H9 (cell line): ENCODE results near the gene OR5V1. TPM values are rescaled to one million over a fixed set of nuclear protein-coding genes. Genes with fewer than 3 reads are reported as not detected.
"Not testable (repeated sequence)": the region's sequence is repeated elsewhere in the genome, so short reads cannot be mapped to it uniquely, and the experiment has no call there.

Experiments
- DNase-seq: peaks from one replicate; pipeline ENCODE4 v3.0.0-alpha.2; 2017
- H2AFZ ChIP-seq: one replicate; pipeline ENCODE4 v1.6.1; 2013; ENCODE audit warnings: mild to moderate bottlenecking, low read length, control low read depth, moderate library complexity
- H2AK5ac ChIP-seq: 2 replicates; pipeline ENCODE4 v1.6.1; 2013; ENCODE audit warnings: low read length, control low read depth, mixed read lengths; ENCODE audit not compliant: insufficient read length
- H2BK120ac ChIP-seq: one replicate; pipeline ENCODE4 v1.6.1; 2013; ENCODE audit warnings: low read depth, mild to moderate bottlenecking, low read length, control low read depth, inconsistent platforms; ENCODE audit not compliant: poor library complexity, severe bottlenecking
- H2BK12ac ChIP-seq: 2 replicates; pipeline ENCODE4 v1.6.1; 2013; ENCODE audit warnings: low read length, control low read depth, mixed read lengths, low read depth; ENCODE audit not compliant: insufficient read length
- H2BK15ac ChIP-seq: 2 replicates; pipeline ENCODE4 v1.6.1; 2013; ENCODE audit warnings: low read depth, low read length, control low read depth
- H2BK20ac ChIP-seq: one replicate; pipeline ENCODE4 v1.6.1; 2013; ENCODE audit warnings: low read depth, mild to moderate bottlenecking, low read length, control low read depth, inconsistent platforms; ENCODE audit not compliant: poor library complexity, severe bottlenecking
- H2BK5ac ChIP-seq: 2 replicates; pipeline ENCODE4 v1.6.1; 2013; ENCODE audit warnings: low read length, control low read depth, mixed read lengths; ENCODE audit not compliant: insufficient read length
- H3K14ac ChIP-seq: 2 replicates; pipeline ENCODE4 v1.6.1; 2013; ENCODE audit warnings: low read length, control low read depth; ENCODE audit not compliant: insufficient read depth
- H3K18ac ChIP-seq: 2 replicates; pipeline ENCODE4 v1.6.1; 2013; ENCODE audit warnings: low read depth, mild to moderate bottlenecking, mixed read lengths, low read length, control low read depth; ENCODE audit not compliant: insufficient read length
- H3K23ac ChIP-seq: 2 replicates; pipeline ENCODE4 v1.6.1; 2013; ENCODE audit warnings: low read length, control low read depth, mixed read lengths, low read depth; ENCODE audit not compliant: insufficient read length
- H3K23me2 ChIP-seq: 2 replicates; pipeline ENCODE4 v1.6.1; 2013; ENCODE audit warnings: low read depth, mild to moderate bottlenecking, mixed read lengths, low read length, control low read depth; ENCODE audit not compliant: insufficient read length, poor library complexity, severe bottlenecking
- H3K27ac ChIP-seq: 2 replicates; pipeline ENCODE4 v1.5.1; 2013; ENCODE audit warnings: low read length, control low read depth, mixed read lengths, low read depth; ENCODE audit not compliant: insufficient read length
- H3K27me3 ChIP-seq: 2 replicates; pipeline ENCODE4 v1.6.1; 2013; ENCODE audit warnings: low read length, control low read depth, inconsistent platforms; ENCODE audit not compliant: insufficient read depth
- H3K4ac ChIP-seq: 2 replicates; pipeline ENCODE4 v1.6.1; 2013; ENCODE audit warnings: low read depth, mild to moderate bottlenecking, control low read depth, inconsistent platforms, low read length, moderate library complexity
- H3K4me1 ChIP-seq: 2 replicates; pipeline ENCODE4 v1.6.1; 2013; ENCODE audit warnings: low read length, control low read depth, inconsistent platforms; ENCODE audit not compliant: insufficient read depth
- H3K4me2 ChIP-seq: 2 replicates; pipeline ENCODE4 v1.6.1; 2013; ENCODE audit warnings: low read length, control low read depth, mixed read lengths; ENCODE audit not compliant: insufficient read length, insufficient read depth
- H3K56ac ChIP-seq: 2 replicates; pipeline ENCODE4 v1.6.1; 2013; ENCODE audit warnings: low read depth, mild to moderate bottlenecking, mixed read lengths, low read length, control low read depth; ENCODE audit not compliant: insufficient read length
- H3K79me1 ChIP-seq: 2 replicates; pipeline ENCODE4 v1.6.1; 2013; ENCODE audit warnings: low read depth, mild to moderate bottlenecking, moderate library complexity, low read length, control low read depth, inconsistent platforms; ENCODE audit not compliant: insufficient read depth, poor library complexity, severe bottlenecking
- H3K79me2 ChIP-seq: 2 replicates; pipeline ENCODE4 v1.6.1; 2013; ENCODE audit warnings: low read length, control low read depth, inconsistent platforms; ENCODE audit not compliant: insufficient read depth
- H3K9ac ChIP-seq: 2 replicates; pipeline ENCODE4 v1.6.1; 2013; ENCODE audit warnings: low read length, control low read depth, mixed read lengths; ENCODE audit not compliant: insufficient read length; ENCODE audit errors: extremely low read depth
- H3K9me3 ChIP-seq: one replicate; pipeline ENCODE4 v1.6.1; 2013; ENCODE audit warnings: low read depth, low read length, inconsistent platforms; ENCODE audit not compliant: control insufficient read depth
- H3T11ph ChIP-seq: one replicate; pipeline ENCODE4 v1.6.1; 2013; ENCODE audit warnings: mild to moderate bottlenecking, low read length, control low read depth, inconsistent platforms
- H4K20me1 ChIP-seq: one replicate; pipeline ENCODE4 v1.6.1; 2013; ENCODE audit not compliant: control insufficient read depth, insufficient read length, insufficient read depth
- H4K5ac ChIP-seq: 2 replicates; pipeline ENCODE4 v1.6.1; 2013; ENCODE audit warnings: low read depth, mild to moderate bottlenecking, mixed read lengths, low read length, control low read depth; ENCODE audit not compliant: insufficient read length
- H4K8ac ChIP-seq: replicated peaks from 2 replicates; pipeline ENCODE4 v1.6.1; 2013; ENCODE audit warnings: low read length, control low read depth, mixed read lengths, low read depth; ENCODE audit not compliant: insufficient read length
- H4K91ac ChIP-seq: 2 replicates; pipeline ENCODE4 v1.6.1; 2013; ENCODE audit warnings: low read depth, mild to moderate bottlenecking, moderate library complexity, mixed read lengths, low read length, control low read depth; ENCODE audit not compliant: insufficient read length
- H3K27ac Mint-ChIP-seq, 3 experiments: 2 replicates in 2 of 3; 3 replicates in 1 of 3; pipeline ENCODE4 v1.8.0; 2020 to 2021; ENCODE audit warnings: mixed read lengths in 3 of 3, mild to moderate bottlenecking in 1 of 3, moderate library complexity in 1 of 3
- H3K27me3 Mint-ChIP-seq: 2 replicates; pipeline ENCODE4 v1.8.0; 2021; ENCODE audit warnings: low read depth, mild to moderate bottlenecking, moderate library complexity, mixed read lengths
- H3K36me3 Mint-ChIP-seq, 3 experiments: 2 replicates in 2 of 3; 3 replicates in 1 of 3; pipeline ENCODE4 v1.8.0; 2020 to 2021; ENCODE audit warnings: low read depth in 3 of 3, mixed read lengths in 3 of 3; ENCODE audit not compliant: insufficient read depth in 1 of 3
- H3K4me1 Mint-ChIP-seq, 2 experiments: 2 replicates each; pipeline ENCODE4 v1.8.0; 2020; ENCODE audit warnings: mixed read lengths in 2 of 2
- H3K4me3 Mint-ChIP-seq, 2 experiments: 2 replicates in 1 of 2; 3 replicates in 1 of 2; pipeline ENCODE4 v1.8.0; 2020 to 2021; ENCODE audit warnings: mild to moderate bottlenecking in 2 of 2, mixed read lengths in 2 of 2, moderate library complexity in 1 of 2
- H3K9me3 Mint-ChIP-seq, 2 experiments: 2 replicates in 1 of 2; 3 replicates in 1 of 2; pipeline ENCODE4 v1.8.0; 2020; ENCODE audit warnings: mild to moderate bottlenecking in 2 of 2, mixed read lengths in 2 of 2, moderate library complexity in 1 of 2
- WGBS: extraction: QIAGEN DNeasy Blood & Tissue Kit; methylation state at CpG from one replicate; pipeline ENCODE4 v1.1.7; 2013; ENCODE audit warnings: missing lambda C conversion rate, low lambda C conversion rate, mixed read lengths; ENCODE audit not compliant: insufficient read length; ENCODE audit errors: extremely low coverage; 5-methylcytosine and 5-hydroxymethylcytosine counted together
- total RNA-seq: library from RNA; stranded (reverse); gene quantifications from 2 replicates; pipeline ENCODE4 v1.2.1, GENCODE V29; 2021
- TF ChIP-seq, protein P1 (sequence below): fragments of 200-600 bp; sonication (generic); conservative IDR thresholded peaks from 3 replicates; pipeline ENCODE4 v1.8.0; 2021; ENCODE audit warnings: antibody characterized with exemption, mild to moderate bottlenecking

The OR5V1 gene
- total RNA-seq, 1 experiment from 2014 or later: not detected

DNA sequence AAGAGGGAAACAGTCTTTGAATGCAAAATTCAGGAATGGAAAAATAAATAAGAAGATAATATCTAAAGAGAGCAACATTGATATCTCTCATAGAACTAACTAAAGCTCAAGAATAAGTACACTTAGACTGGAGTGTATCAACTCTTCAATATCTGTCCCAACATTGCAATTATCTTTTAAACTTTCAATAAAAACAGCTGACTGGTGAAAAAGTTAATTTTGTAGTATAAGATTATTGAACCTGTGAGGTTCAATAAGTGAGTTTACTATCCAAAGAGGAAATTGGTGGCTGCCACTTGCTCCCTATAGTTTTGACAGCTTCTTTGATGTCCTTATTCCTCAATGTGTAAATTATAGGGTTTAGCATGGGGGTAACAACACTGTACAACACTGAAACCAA is 13.7 kb downstream of the OR5V1 start:
- no peak overlapping the region for H4K8ac ChIP-seq
- H2AK5ac ChIP-seq: no peak overlapping the region
- Mint-ChIP-seq H3K27me3 (no peaks in the 10 kb centered on the region), H3K36me3 (0 out of 7 replicates have a peak, but pooled peaks cover 0 to 3% (median 0%) of the 10 kb centered on the region in 3 experiments), H3K4me3 (no peak overlapping the region), H3K4me1 (peaks cover 4 to 8% of the 10 kb centered on the region in 2 experiments), H3K27ac (no peak overlapping the region), H3K9me3 (no peaks in the 10 kb centered on the region; a peak in 1 of 5 replicates)
- H3K18ac ChIP-seq: no peak overlapping the region
- H3K23me2 ChIP-seq: no peaks in the 10 kb centered on the region
- no peak overlapping the region for H3K14ac ChIP-seq
- H2BK12ac ChIP-seq: no peak overlapping the region
- H3K9ac ChIP-seq: no peak overlapping the region
- TF ChIP-seq, protein P1, sequence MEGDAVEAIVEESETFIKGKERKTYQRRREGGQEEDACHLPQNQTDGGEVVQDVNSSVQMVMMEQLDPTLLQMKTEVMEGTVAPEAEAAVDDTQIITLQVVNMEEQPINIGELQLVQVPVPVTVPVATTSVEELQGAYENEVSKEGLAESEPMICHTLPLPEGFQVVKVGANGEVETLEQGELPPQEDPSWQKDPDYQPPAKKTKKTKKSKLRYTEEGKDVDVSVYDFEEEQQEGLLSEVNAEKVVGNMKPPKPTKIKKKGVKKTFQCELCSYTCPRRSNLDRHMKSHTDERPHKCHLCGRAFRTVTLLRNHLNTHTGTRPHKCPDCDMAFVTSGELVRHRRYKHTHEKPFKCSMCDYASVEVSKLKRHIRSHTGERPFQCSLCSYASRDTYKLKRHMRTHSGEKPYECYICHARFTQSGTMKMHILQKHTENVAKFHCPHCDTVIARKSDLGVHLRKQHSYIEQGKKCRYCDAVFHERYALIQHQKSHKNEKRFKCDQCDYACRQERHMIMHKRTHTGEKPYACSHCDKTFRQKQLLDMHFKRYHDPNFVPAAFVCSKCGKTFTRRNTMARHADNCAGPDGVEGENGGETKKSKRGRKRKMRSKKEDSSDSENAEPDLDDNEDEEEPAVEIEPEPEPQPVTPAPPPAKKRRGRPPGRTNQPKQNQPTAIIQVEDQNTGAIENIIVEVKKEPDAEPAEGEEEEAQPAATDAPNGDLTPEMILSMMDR: no peak
- H4K20me1 ChIP-seq: no peaks in the 10 kb centered on the region
- H3K27ac ChIP-seq: no peak overlapping the region
- H2BK5ac ChIP-seq: no peak overlapping the region
- DNase-seq: no peak
- no peaks in the 10 kb centered on the region for H3K4me1 ChIP-seq
- no peak overlapping the region for H2AFZ ChIP-seq
- no peak overlapping the region for H3T11ph ChIP-seq
- H2BK20ac ChIP-seq: no peak overlapping the region
- H3K27me3 ChIP-seq: no peaks in the 10 kb centered on the region
- no peaks in the 10 kb centered on the region for H3K9me3 ChIP-seq
- H3K79me2 ChIP-seq: no peaks in the 10 kb centered on the region
- no peak overlapping the region for H2BK120ac ChIP-seq
- H3K79me1 ChIP-seq: no peaks in the 10 kb centered on the region
- H3K23ac ChIP-seq: no peak overlapping the region
- no peak overlapping the region for H3K4ac ChIP-seq
- H4K5ac ChIP-seq: no peak overlapping the region
- H3K4me2 ChIP-seq: no peak overlapping the region
- no peak overlapping the region for H3K56ac ChIP-seq
- H4K91ac ChIP-seq: no peak overlapping the region
- no peak overlapping the region for H2BK15ac ChIP-seq

- H3K4me1 ChIP-seq, H3K9me3 ChIP-seq, H2AK5ac ChIP-seq, H3K23me2 ChIP-seq, H3T11ph ChIP-seq, H3K18ac ChIP-seq, H3K4me1 Mint-ChIP-seq, H3K27ac ChIP-seq, H3K4me3 Mint-ChIP-seq, H2BK12ac ChIP-seq, H4K5ac ChIP-seq, H2AFZ ChIP-seq, H2BK20ac ChIP-seq, H3K79me1 ChIP-seq, H2BK15ac ChIP-seq, H3K36me3 Mint-ChIP-seq, H3K9ac ChIP-seq, H3K23ac ChIP-seq, DNase-seq, H3K9me3 Mint-ChIP-seq, H2BK5ac ChIP-seq, H4K91ac ChIP-seq, H3K56ac ChIP-seq, H3K14ac ChIP-seq, H4K20me1 ChIP-seq, H4K8ac ChIP-seq, H3K4me2 ChIP-seq, H2BK120ac ChIP-seq, H3K79me2 ChIP-seq, H3K27ac Mint-ChIP-seq, H3K4ac ChIP-seq, H3K27me3 Mint-ChIP-seq, H3K27me3 ChIP-seq: not testable (repeated sequence)
- no CpG with 5 or more reads among the region's 3 CpGs for WGBS
Measured at GRCh38 chr6:29349348-29349747, 19.3 kb downstream of the OR5V1 start.
